Skeletal muscle tissue (tissue), 4 donors: ENCODE data around the gene TSC22D4. TPM values are rescaled to one million over a fixed set of nuclear protein-coding genes. Genes with fewer than 3 reads are reported as not detected.
"Not testable (repeated sequence)": the region's sequence is repeated elsewhere in the genome, so short reads cannot be mapped to it uniquely, and the experiment has no call there.

Experiments used
- H3K27ac ChIP-seq: one replicate; pipeline ENCODE4 v1.7.0; 2013; ENCODE audit warnings: mild to moderate bottlenecking, low read depth, low read length, inconsistent platforms
- H3K27me3 ChIP-seq, 3 donors: one replicate each; pipeline ENCODE4 v1.7.0; 2013; ENCODE audit warnings: low read length in 3 of 3; ENCODE audit not compliant: control insufficient read depth in 3 of 3, insufficient read depth in 3 of 3
- H3K36me3 ChIP-seq, 3 donors: one replicate each; pipeline ENCODE4 v1.7.0; 2013; ENCODE audit warnings: low read length in 3 of 3; ENCODE audit not compliant: control insufficient read depth in 3 of 3, insufficient read depth in 3 of 3
- H3K4me1 ChIP-seq, 3 donors: one replicate each; pipeline ENCODE4 v1.7.0; 2013; ENCODE audit warnings: low read length in 3 of 3, mild to moderate bottlenecking in 3 of 3; ENCODE audit not compliant: control insufficient read depth in 3 of 3, insufficient read depth in 3 of 3
- H3K4me3 ChIP-seq, 3 donors: one replicate each; pipeline ENCODE4 v1.7.0; 2013; ENCODE audit warnings: low read length in 3 of 3
- H3K9ac ChIP-seq, 3 donors: one replicate each; pipeline ENCODE4 v1.7.0; 2013; ENCODE audit warnings: low read length in 3 of 3, mild to moderate bottlenecking in 3 of 3, moderate library complexity in 2 of 3, low read depth in 1 of 3
- H3K9me3 ChIP-seq, 3 donors: one replicate each; pipeline ENCODE4 v1.7.0; 2013; ENCODE audit warnings: low read length in 3 of 3; ENCODE audit not compliant: control insufficient read depth in 3 of 3
- total RNA-seq: library from RNA; depleted of rRNA; stranded (reverse); fragments of >200 nt; gene quantifications from one replicate; pipeline ENCODE4 v1.2.3, GENCODE V29; 2014
- donor health status: Osteomylitis.

Gene TSC22D4
- total RNA-seq, 1 donor from 2014 or later: 13.6 TPM

DNA sequence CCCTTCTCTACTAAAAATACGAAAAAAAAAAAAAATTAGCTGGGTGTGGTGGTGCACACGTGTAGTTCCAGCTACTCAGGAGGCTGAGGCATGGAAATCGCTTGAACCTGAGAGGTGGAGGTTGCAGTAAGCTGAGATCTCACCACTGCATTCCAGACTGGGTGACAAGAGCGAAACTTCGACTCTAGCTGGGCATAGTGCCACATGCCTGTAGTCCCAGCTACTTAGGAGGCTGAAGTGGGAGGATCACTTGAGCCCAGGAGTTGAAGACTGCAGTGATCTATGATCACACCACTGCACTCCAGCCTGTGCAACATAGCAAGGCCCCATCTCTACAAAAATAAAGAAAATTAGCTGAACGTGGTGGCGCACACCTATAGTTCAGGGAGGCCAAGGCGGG lies 13.7 kb downstream of the TSC22D4 start:
- no peak overlapping the region for H3K4me3 ChIP-seq
- no peak overlapping the region for H3K27ac ChIP-seq
- peak overlapping the region in 1 of 3 donors; percentile 40 for H3K9ac ChIP-seq
- H3K9me3 ChIP-seq: no peaks in the 10 kb centered on the region
- H3K27me3 ChIP-seq: no peaks in the 10 kb centered on the region
- peaks cover 0 to 3% (median 2%) of the 10 kb centered on the region in 3 donors for H3K36me3 ChIP-seq
- peaks cover 7 to 12% (median 12%) of the 10 kb centered on the region in 3 donors for H3K4me1 ChIP-seq

DNA sequence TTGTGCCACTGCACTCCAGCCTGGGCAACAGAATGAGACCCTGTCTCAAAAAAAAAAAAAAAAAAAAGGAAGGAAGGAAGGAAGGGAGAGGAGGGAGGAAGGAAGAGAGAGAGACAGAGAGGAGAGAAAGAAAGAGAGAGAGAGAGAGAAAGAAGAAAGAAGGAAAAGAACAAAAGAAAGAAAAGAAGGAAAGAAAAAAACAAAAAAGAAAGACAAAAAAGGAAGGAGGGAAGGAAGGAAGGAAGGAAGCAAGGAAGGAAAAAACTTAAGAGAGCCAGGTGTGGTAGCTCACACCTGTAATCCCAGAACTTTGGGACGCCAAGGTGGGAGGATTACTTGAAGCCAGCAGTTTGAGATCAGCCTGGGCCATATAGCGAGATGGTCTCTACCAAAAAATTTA lies 14.2 kb downstream of the TSC22D4 start:
- H3K4me1 ChIP-seq: peaks cover 7 to 12% (median 11%) of the 10 kb centered on the region in 3 donors
- no peak overlapping the region for H3K4me3 ChIP-seq
- no peak overlapping the region for H3K9ac ChIP-seq
- H3K36me3 ChIP-seq: peaks cover 0 to 3% (median 2%) of the 10 kb centered on the region in 3 donors
- H3K9me3 ChIP-seq: no peaks in the 10 kb centered on the region
- no peaks in the 10 kb centered on the region for H3K27me3 ChIP-seq
- no peak overlapping the region for H3K27ac ChIP-seq

DNA sequence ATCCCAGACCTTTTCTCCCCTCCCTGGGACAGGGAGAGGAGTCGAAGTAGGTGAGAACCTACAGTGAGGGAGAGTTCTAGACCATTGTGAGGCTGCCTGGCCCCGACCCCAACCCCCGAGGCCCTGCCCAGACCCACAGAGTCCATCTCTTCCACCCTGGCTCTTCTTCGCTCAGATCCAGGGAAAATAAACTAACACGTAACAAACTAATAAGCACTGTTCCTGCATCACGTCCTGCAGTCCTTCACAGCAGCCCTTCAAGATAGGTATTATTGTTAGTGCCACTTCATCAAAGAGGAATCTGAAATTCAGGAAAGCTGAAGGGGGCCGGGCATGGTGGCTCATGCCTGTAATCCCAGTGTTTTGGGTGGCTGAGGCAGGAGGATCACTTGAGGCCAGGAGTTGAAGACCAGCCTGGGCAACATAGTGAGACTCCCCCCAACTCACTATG lies 14.8 kb downstream of the TSC22D4 start, which contains the start of gene SPACDR:
Gene SPACDR, minus strand, starts transcription at position 51 of the 451 bp plus-strand sequence. CDS start 235 bp downstream, outside the sequence.
- Histone ChIP-seq H3K27ac (no peak within 1 kb of the TSS), H3K27me3 (no peaks in the 10 kb centered on the region), H3K4me3 (no peak within 1 kb of the TSS), H3K36me3 (peaks cover 0 to 3% (median 2%) of the 10 kb centered on the region in 3 donors), H3K9me3 (no peaks in the 10 kb centered on the region), H3K9ac (no peak within 1 kb of the TSS), H3K4me1 (peaks cover 6 to 7% (median 6%) of the 10 kb centered on the region in 3 donors)

DNA sequence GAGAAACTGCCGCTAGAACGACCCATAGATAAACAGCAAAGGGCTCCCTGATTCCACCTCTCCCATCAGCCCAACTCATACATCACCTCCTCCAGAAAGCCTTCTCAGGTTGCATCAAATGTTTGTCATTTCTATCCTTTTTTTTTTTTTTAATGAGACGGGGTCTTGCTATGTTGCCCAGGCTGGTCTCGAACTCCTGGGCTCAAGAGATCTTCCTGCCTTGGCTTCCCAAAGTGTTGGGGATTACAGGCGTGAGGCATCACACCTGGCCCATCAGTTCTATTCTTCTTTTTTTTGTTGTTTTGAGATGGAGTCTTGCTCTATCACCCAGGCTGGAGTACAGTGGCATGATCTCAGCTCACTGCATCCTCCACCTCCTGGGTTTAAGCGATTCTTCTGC lies 22.0 kb downstream of the TSC22D4 start:
- no peaks in the 10 kb centered on the region for H3K4me1 ChIP-seq
- H3K36me3 ChIP-seq: no peaks in the 10 kb centered on the region
- H3K4me3 ChIP-seq: no peak overlapping the region
- H3K27ac ChIP-seq: no peak overlapping the region
- H3K9ac ChIP-seq: no peak overlapping the region
- H3K27me3 ChIP-seq: no peaks in the 10 kb centered on the region
- H3K9me3 ChIP-seq: no peaks in the 10 kb centered on the region

DNA sequence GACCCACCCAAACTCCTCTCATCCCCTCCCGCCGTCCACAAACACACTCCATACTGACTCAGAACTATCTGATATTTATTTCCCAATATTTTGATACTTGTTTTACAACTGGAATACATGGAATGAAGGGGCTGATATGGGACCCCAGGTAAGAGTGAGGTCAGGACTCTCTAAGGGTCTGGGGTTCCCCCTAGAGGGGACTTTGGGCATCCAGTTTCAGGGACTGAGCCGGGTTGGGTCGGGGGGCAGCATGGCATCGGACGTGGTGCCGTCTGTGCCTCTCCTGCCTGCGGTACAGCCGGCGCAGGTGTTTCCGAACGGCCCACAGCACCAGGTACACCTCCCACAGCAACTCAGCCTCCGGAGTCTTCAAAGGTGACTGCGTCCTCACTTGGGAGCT lies 22.5 kb downstream of the TSC22D4 start:
- H3K4me1 ChIP-seq: no peaks in the 10 kb centered on the region
- no peaks in the 10 kb centered on the region for H3K27me3 ChIP-seq
- no peak overlapping the region for H3K9ac ChIP-seq
- H3K36me3 ChIP-seq: no peaks in the 10 kb centered on the region
- no peak overlapping the region for H3K4me3 ChIP-seq
- no peak overlapping the region for H3K27ac ChIP-seq
- H3K9me3 ChIP-seq: no peaks in the 10 kb centered on the region

DNA sequence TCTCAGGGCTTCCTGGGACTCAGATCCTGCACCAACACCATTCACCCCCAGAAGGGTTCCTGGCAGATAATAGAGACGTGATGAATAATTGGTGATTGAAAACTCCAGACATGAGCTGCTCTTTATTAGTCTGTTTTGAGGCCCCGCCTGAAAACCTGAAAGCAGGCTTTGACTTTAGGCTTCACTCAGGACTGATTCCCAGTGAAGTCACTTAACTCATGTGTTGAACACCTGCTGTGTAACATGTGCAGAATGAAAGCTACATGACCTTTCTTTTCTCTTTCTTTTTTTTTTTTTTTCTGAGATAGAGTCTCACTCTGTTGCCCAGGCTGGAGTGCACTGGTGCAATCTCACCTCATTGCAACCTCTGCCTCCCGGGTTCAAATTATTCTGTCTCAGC lies 23.8 kb downstream of the TSC22D4 start:
- no peaks in the 10 kb centered on the region for H3K9me3 ChIP-seq
- no peak overlapping the region for H3K9ac ChIP-seq
- no peaks in the 10 kb centered on the region for H3K27me3 ChIP-seq
- H3K36me3 ChIP-seq: no peaks in the 10 kb centered on the region
- H3K4me3 ChIP-seq: no peak overlapping the region
- H3K4me1 ChIP-seq: peaks cover 0 to 2% (median under 1%) of the 10 kb centered on the region in 3 donors
- no peak overlapping the region for H3K27ac ChIP-seq

DNA sequence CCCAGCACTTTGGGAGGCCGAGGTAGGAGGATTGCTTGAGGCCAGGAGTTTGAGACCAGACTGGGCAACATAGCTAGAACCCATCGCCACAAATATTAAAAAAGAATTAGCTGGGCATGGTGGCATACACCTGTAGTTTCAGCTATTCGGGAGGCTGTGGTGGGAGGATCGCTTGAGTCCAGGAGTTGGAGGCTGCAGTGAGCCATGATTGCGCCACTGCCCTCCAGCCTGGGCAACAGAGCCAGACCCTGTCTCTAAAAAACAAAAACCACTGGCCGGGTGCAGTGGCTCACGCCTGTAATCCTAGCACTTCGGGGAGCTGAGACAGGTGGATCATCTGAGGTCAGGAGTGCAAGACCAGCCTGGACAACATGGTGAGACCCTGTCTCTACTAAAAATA lies 25.2 kb downstream of the TSC22D4 start:
- not testable (repeated sequence) for H3K36me3 ChIP-seq, H3K9ac ChIP-seq, H3K27ac ChIP-seq, H3K9me3 ChIP-seq, H3K4me1 ChIP-seq, H3K4me3 ChIP-seq, H3K27me3 ChIP-seq

DNA sequence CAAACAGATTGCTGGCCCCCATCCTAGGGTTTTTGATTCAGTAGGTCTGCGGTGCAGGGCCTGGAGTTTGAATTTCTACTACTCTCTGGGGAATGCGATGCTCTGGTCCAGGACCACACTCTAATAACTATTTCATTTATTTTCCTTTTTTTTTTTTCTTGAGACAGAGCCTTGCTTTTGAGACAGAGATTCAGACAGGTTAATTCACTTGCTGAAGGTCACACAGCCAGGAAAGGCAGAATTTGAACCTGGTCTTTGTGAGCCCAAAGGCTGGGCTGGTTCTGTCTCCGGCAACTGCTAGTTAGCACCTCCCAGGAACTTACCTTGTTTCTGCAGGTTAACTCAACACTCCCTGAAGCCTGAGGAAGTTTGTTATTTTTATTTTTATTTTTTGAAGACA lies 26.5 kb downstream of the TSC22D4 start:
- no peak overlapping the region for H3K9ac ChIP-seq
- H3K4me1 ChIP-seq: peaks cover 0 to 5% (median 2%) of the 10 kb centered on the region in 3 donors
- no peaks in the 10 kb centered on the region for H3K27me3 ChIP-seq
- H3K4me3 ChIP-seq: no peak overlapping the region
- no peaks in the 10 kb centered on the region for H3K36me3 ChIP-seq
- H3K9me3 ChIP-seq: no peaks in the 10 kb centered on the region
- no peak overlapping the region for H3K27ac ChIP-seq

DNA sequence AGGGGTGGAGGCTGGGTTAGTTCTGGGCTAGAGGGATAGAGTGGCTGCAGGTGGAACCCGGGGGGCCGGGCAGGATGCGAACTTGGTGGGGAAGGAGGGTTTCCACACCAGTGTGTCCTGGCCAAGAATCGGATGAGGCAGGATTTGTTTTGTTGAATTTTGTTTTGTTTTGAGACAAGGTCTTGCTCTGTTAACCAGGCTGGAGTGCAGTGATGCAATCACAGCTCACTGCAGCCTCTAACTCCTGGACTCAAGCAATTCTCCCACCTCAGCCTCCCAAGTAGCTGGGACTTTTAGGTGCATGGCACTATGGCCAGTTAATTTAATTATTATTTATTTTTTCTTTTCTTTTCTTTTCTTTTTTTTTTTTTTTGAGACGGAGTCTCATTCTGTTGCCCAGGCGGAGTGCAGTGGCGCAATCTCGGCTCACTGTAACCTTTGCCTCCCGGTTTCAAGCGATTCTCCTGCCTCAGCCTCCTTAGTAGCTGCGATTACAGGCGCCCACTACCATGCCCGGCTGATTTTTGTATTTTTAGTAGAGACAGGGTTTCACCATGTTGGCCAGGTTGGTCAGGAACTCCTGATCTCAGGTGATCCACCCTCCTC lies 29.7 kb downstream of the TSC22D4 start:
- peaks cover 8 to 11% (median 9%) of the 10 kb centered on the region in 3 donors for H3K4me1 ChIP-seq
- no peaks in the 10 kb centered on the region for H3K27me3 ChIP-seq
- H3K27ac ChIP-seq: no peak overlapping the region
- no peak overlapping the region for H3K9ac ChIP-seq
- no peaks in the 10 kb centered on the region for H3K9me3 ChIP-seq
- H3K4me3 ChIP-seq: no peak overlapping the region
- H3K36me3 ChIP-seq: no peaks in the 10 kb centered on the region

DNA sequence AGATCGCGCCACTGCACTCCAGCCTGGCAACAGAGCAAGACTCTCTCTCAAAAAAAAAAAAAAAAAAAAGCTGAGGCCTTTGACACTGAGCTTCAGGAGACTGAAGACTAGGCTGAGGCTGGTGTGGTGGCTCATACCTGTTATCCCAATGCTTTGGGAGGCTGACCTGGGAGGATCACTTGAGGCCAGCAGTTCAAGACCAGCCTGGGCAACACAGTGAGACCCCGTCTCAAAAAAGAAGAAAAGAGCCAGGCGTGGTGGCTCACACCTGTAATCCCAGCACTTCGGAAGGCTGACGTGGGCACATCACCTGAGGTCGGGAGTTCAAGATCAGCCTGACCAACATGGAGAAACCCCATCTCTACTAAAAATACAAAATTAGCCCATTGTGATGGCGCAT lies 31.7 kb downstream of the TSC22D4 start:
- peaks cover 8 to 13% (median 10%) of the 10 kb centered on the region in 3 donors for H3K4me1 ChIP-seq
- not testable (repeated sequence) for H3K27ac ChIP-seq, H3K9ac ChIP-seq, H3K27me3 ChIP-seq, H3K9me3 ChIP-seq, H3K4me3 ChIP-seq, H3K36me3 ChIP-seq
